MM.1S (cell line): ENCODE measurements around the gene TBKBP1.

Experiments used
- DNase-seq: peaks from one replicate; pipeline ENCODE4 v3.0.0-alpha.2; 2015
- H2AFZ ChIP-seq: fragments of 300-600 bp; sonication (generic); 2 replicates; pipeline ENCODE4 v1.6.0; 2016; ENCODE audit warnings: antibody characterized with exemption, low read length
- H3F3A ChIP-seq: fragments of 300-600 bp; sonication (generic); 2 replicates; pipeline ENCODE4 v1.6.1; 2016; ENCODE audit warnings: mild to moderate bottlenecking, antibody characterized with exemption, low read length, moderate library complexity, mixed read lengths; ENCODE audit not compliant: insufficient read depth
- H3K27ac ChIP-seq: fragments of 300-600 bp; sonication (generic); 2 replicates; pipeline ENCODE4 v1.5.1; 2016; ENCODE audit warnings: mild to moderate bottlenecking, low read length
- H3K27me3 ChIP-seq: fragments of 300-600 bp; sonication (generic); replicated peaks from 2 replicates; pipeline ENCODE4 v1.6.0; 2016; ENCODE audit warnings: low read length; ENCODE audit not compliant: insufficient read depth
- H3K36me3 ChIP-seq: fragments of 300-600 bp; sonication (generic); replicated peaks from 2 replicates; pipeline ENCODE4 v1.6.1; 2016; ENCODE audit warnings: mild to moderate bottlenecking, low read length, mixed read lengths; ENCODE audit not compliant: insufficient read depth
- H3K4me1 ChIP-seq: fragments of 300-600 bp; sonication (generic); 2 replicates; pipeline ENCODE4 v1.6.1; 2016; ENCODE audit warnings: low read length, mixed read lengths
- H3K4me2 ChIP-seq: fragments of 300-600 bp; sonication (generic); 2 replicates; pipeline ENCODE4 v1.6.0; 2016; ENCODE audit warnings: low read depth, low read length
- H3K4me3 ChIP-seq: fragments of 300-600 bp; sonication (generic); 2 replicates; pipeline ENCODE4 v1.5.1; 2016; ENCODE audit warnings: low read length, mixed read lengths
- H3K79me2 ChIP-seq: fragments of 300-600 bp; sonication (generic); 2 replicates; pipeline ENCODE4 v1.6.1; 2016; ENCODE audit warnings: mixed run types, low read length, mixed read lengths
- H3K9ac ChIP-seq: fragments of 300-600 bp; sonication (generic); 2 replicates; pipeline ENCODE4 v1.6.1; 2016; ENCODE audit warnings: low read length, mixed read lengths
- H3K9me2 ChIP-seq: fragments of 300-600 bp; sonication (generic); replicated peaks from 2 replicates; pipeline ENCODE4 v1.6.1; 2016; ENCODE audit warnings: mild to moderate bottlenecking, low read length, mixed read lengths; ENCODE audit not compliant: insufficient read depth
- H3K9me3 ChIP-seq: fragments of 300-600 bp; sonication (generic); replicated peaks from 2 replicates; pipeline ENCODE4 v1.6.1; 2016; ENCODE audit warnings: mild to moderate bottlenecking, low read length, mixed read lengths; ENCODE audit not compliant: insufficient read depth
- H4K20me1 ChIP-seq: fragments of 300-600 bp; sonication (generic); 2 replicates; pipeline ENCODE4 v1.6.1; 2016; ENCODE audit warnings: mild to moderate bottlenecking, low read length, moderate library complexity, mixed read lengths; ENCODE audit not compliant: insufficient read depth
- CTCF ChIP-seq: fragments of 300-600 bp; sonication (generic); IDR thresholded peaks from 2 replicates; pipeline ENCODE4 v1.5.1; 2016; ENCODE audit warnings: antibody characterized with exemption, low read length, mixed read lengths
- EZH2 ChIP-seq: fragments of 300-600 bp; sonication (generic); optimal IDR thresholded peaks from 2 replicates; pipeline ENCODE3; 2017; ENCODE audit warnings: low read depth, mild to moderate bottlenecking, antibody characterized with exemption, low read length, mixed read lengths
- EZH2phosphoT487 ChIP-seq: fragments of 300-600 bp; sonication (generic); IDR thresholded peaks from 2 replicates; pipeline ENCODE4 v1.6.1; 2018; ENCODE audit warnings: antibody characterized with exemption, low read length

Gene TBKBP1

DNA sequence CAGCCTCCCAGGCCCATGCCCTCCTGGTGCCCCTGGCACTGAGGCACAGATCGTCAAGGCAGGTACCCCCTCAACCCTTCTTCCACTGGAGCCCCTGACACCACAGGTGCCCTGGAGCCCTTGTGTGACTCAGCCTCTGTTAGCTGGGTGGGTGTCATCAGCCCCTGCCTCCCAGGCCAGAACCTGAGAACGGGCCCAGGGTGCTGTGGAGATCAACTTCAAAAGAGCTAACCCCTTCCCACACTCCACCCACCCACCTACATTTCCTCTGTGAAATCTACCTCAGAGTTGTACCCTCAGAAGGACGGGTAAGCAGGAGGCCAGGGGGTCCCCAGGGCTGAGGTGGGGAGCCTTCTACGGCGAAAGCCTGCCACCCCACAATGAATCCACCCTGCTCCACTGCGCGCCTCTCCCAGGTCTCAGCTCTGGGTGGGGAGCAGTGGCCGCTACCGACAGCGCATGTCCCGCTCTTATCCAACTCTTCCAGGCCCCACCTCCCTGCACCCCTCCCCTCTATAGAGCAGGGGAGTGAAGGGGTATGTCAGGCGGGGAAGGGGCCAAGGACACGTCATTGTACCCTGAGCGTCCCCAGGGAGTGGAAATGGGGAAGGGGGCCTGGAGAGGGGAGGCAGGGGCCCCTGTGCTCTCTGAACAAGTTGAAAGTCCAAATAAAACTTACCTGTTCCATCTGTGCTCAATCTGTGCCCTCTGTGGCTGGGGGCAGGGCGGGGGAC is 17.6 kb downstream of the TBKBP1 start:
- H3K27me3 ChIP-seq, result peaks cover 35% of the 10 kb centered on the region
- H3K4me1 ChIP-seq, result peaks cover 7% of the 10 kb centered on the region
- no peaks in the 10 kb centered on the region for H3K36me3 ChIP-seq
- no peak overlapping the region for H2AFZ ChIP-seq
- no peak overlapping the region for H3K4me2 ChIP-seq
- H3K79me2 ChIP-seq, result no peaks in the 10 kb centered on the region
- no peaks in the 10 kb centered on the region for H4K20me1 ChIP-seq
- H3K9me2 ChIP-seq, result no peaks in the 10 kb centered on the region
- H3K9ac ChIP-seq, result no peak overlapping the region
- no peak overlapping the region for H3K4me3 ChIP-seq
- no peak for DNase-seq
- H3K27ac ChIP-seq, result no peak overlapping the region
- no peaks in the 10 kb centered on the region for H3K9me3 ChIP-seq
- TF ChIP-seq EZH2phosphoT487 (no peak), CTCF (no peak), EZH2 (no peak)
- no peaks in the 10 kb centered on the region for H3F3A ChIP-seq

DNA sequence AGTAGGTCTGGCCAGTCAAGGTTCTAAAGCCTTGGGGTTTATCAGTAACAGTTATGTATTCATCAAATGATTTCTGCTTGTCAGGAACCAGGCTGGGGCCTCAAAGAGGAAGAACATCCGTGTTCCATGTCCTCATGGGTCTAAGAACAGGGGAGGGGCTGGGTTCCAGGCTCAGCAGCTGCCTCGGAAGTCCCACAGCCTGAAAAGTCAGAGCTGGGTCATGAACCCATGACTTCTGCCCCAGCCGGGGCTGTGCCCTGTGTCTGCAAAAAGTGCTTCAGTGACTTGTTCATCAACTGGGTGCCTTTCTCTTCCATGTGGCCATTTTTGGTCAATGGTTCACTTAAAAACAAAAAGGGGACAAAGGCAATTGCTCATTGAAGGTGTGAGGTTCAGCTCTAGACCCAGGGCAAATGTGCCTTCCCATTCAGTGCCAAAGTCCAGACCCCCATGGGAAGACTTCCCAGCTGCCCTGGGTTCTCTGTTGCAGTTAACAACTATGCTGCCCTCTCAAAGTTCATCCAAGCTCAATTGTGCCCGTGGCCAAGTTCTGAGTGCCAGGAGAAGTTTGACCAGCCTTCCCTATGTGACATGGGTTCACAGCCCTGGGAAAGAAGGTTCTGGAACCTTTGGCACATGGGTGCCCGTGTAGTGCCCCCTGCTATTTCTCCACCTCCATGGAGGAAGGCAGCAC is 18.5 kb downstream of the TBKBP1 start:
- TF ChIP-seq EZH2phosphoT487 (no peak), EZH2 (no peak), CTCF (no peak)
- Histone ChIP-seq H3K9ac (no peak overlapping the region), H3K4me1 (no peaks in the 10 kb centered on the region), H3F3A (no peaks in the 10 kb centered on the region), H3K36me3 (no peaks in the 10 kb centered on the region), H3K4me3 (no peak overlapping the region), H3K9me2 (no peaks in the 10 kb centered on the region), H4K20me1 (no peaks in the 10 kb centered on the region), H2AFZ (no peak overlapping the region), H3K27me3 (peaks cover 35% of the 10 kb centered on the region), H3K9me3 (no peaks in the 10 kb centered on the region), H3K4me2 (no peak overlapping the region), H3K79me2 (no peaks in the 10 kb centered on the region), H3K27ac (no peak overlapping the region)
- DNase-seq, result no peak

- TF ChIP-seq EZH2, result no peak
- TF ChIP-seq CTCF, result peak; percentile 11
- H3F3A ChIP-seq, result no peaks in the 10 kb centered on the region
- H3K4me2 ChIP-seq, result no peak overlapping the region
- H3K4me1 ChIP-seq, result peaks cover 3% of the 10 kb centered on the region
- no peaks in the 10 kb centered on the region for H3K9me3 ChIP-seq
- H3K9ac ChIP-seq, result no peak overlapping the region
- no peaks in the 10 kb centered on the region for H3K36me3 ChIP-seq
- H3K9me2 ChIP-seq, result no peaks in the 10 kb centered on the region
- H3K4me3 ChIP-seq, result no peak overlapping the region
- H3K79me2 ChIP-seq, result no peaks in the 10 kb centered on the region
- no peaks in the 10 kb centered on the region for H4K20me1 ChIP-seq
- no peak overlapping the region for H3K27ac ChIP-seq
- DNase-seq, result peak; percentile 32
- peaks cover 47% of the 10 kb centered on the region for H3K27me3 ChIP-seq
- no peak overlapping the region for H2AFZ ChIP-seq
Measured at GRCh38 chr17:47713980-47714700, 20.2 kb downstream of the TBKBP1 start.
